ENCODE data around the gene EFNA2. TPM values are rescaled to one million over a fixed set of nuclear protein-coding genes. Genes with fewer than 3 reads are reported as not detected.
A peak's percentile ranks its signal among the peaks of the same experiment; 100 is the strongest.

The EFNA2 gene
- polyA plus RNA-seq, 2 of the 4 experiments (the other 2 are of a cell fraction), result 0.16 to 1.3 TPM

- ATAC-seq (no peak), DNase-seq (ENCODE audit: low read depth in 1 of 2, low spot score in 1 of 2) (no peak), FAIRE-seq (no peak)
- 9% methylated on average over 4 of the region's 21 CpGs for WGBS (ENCODE audit: missing lambda C conversion rate)
- Histone ChIP-seq H3K4me3 (peak overlapping the region; percentile 73), H3K4me1 (peaks cover 68% of the 10 kb centered on the region), H3K27ac (peak overlapping the region; percentile 98 to 100), H3K9me3 (no peaks in the 10 kb centered on the region), H3K4me2 (peak overlapping the region; percentile 91)
- ChIA-PET CTCF (interaction anchor here (1.5 to 18.7 kb wide), 3 partner anchors 10 to 19 kb away, joined by 6 to 500 read pairs (median 10); partner anchors contain the start of gene ATP5F1D), POLR2A (interaction anchor here (2.0 kb wide), 1 partner anchor 9 kb away, joined by 14 read pairs; no protein-coding TSS in a partner anchor)
- TF ChIP-seq RCOR1 (IDR thresholded peaks at IDR 0.05; ENCODE audit: low read depth, low read length) (no peak), MAX (IDR thresholded peaks at IDR 0.05) (0 out of 2 replicates have a peak, but pooled peaks have one; percentile 2), PHF8 (IDR thresholded peaks at IDR 0.05; ENCODE audit: borderline replicate concordance, low read depth) (no peak)
Observed at GRCh38 chr19:1262623-1263123, 23.0 kb upstream of the EFNA2 start.

GRCh38 chr19:1263188-1263587 is 22.5 kb upstream of the EFNA2 start:
- H3K27ac ChIP-seq, result peak overlapping the region; percentile 98 to 100
- POLR2A ChIA-PET, result no interaction called here
- CTCF ChIA-PET, result interaction anchor here (1.5 to 18.7 kb wide), 2 partner anchors 10 to 19 kb away, joined by 10 to 500 read pairs; partner anchors contain the start of gene ATP5F1D
- H3K4me2 ChIP-seq, result peak overlapping the region; percentile 91
- H3K9me3 ChIP-seq, result no peaks in the 10 kb centered on the region
- FAIRE-seq, result no peak
- TF ChIP-seq EHMT2 (IDR thresholded peaks at IDR 0.05; ENCODE audit: low read depth) (no peak), ATOH8 (CRISPR knock-in tag; IDR thresholded peaks at IDR 0.05; ENCODE audit: low read depth) (no peak), ZNF302 (CRISPR knock-in tag; IDR thresholded peaks at IDR 0.05) (no peak), HEYL (CRISPR knock-in tag; IDR thresholded peaks at IDR 0.05) (no peak), RFX5 (IDR thresholded peaks at IDR 0.05) (no peak), FOXS1 (CRISPR knock-in tag; IDR thresholded peaks at IDR 0.05) (no peak), HDAC2 (IDR thresholded peaks at IDR 0.05) (no peak), ESRRA (IDR thresholded peaks at IDR 0.05; ENCODE audit: borderline replicate concordance, low read length) (no peak), POLR2A (IDR thresholded peaks at IDR 0.05; ENCODE audit: low read length) (no peak), JUN (IDR thresholded peaks at IDR 0.05) (no peak), RNF2 (IDR thresholded peaks at IDR 0.05; ENCODE audit: borderline replicate concordance, low read depth) (no peak), CBX8 (IDR thresholded peaks at IDR 0.05) (no peak), HOXA7 (CRISPR knock-in tag; IDR thresholded peaks at IDR 0.05) (no peak), ZC3H11A (IDR thresholded peaks at IDR 0.05) (no peak), CEBPB (IDR thresholded peaks at IDR 0.05) (no peak), HOXB5 (CRISPR knock-in tag; IDR thresholded peaks at IDR 0.05) (no peak), KDM1A (IDR thresholded peaks at IDR 0.05; ENCODE audit: low read depth) (no peak)
- whole genome bisulfite sequencing (ENCODE audit: missing lambda C conversion rate), result 70% methylated on average over 4 of the region's 5 CpGs
- H3K4me1 ChIP-seq, result peaks cover 68% of the 10 kb centered on the region
- peak overlapping the region; percentile 73; the same call in 1 of the 3 replicates for H3K4me3 ChIP-seq
- DNase-seq (ENCODE audit: low read depth in 1 of 2, low spot score in 1 of 2), result no peak
- ATAC-seq, result no peak

- H3K4me1 ChIP-seq, result peaks cover 57% of the 10 kb centered on the region
- ATAC-seq, result peak; percentile 6 to 13; a peak in 4 of 6 replicates
- POLR2A ChIA-PET, result interaction anchor here (1.5 to 3.8 kb wide), 5 partner anchors 10 to 21 kb away, joined by 5 to 42 read pairs (median 14); partner anchors contain the start of gene FAM174C
- TF ChIP-seq HEYL (CRISPR knock-in tag; IDR thresholded peaks at IDR 0.05) (no peak), POLR2A (IDR thresholded peaks at IDR 0.05; ENCODE audit: low read length) (no peak), CTCF (IDR thresholded peaks at IDR 0.05) (no peak), USF2 (IDR thresholded peaks at IDR 0.05) (no peak), RNF2 (IDR thresholded peaks at IDR 0.05; ENCODE audit: borderline replicate concordance, low read depth) (no peak), NR3C1 (IDR thresholded peaks at IDR 0.05) (no peak), HOXB5 (CRISPR knock-in tag; IDR thresholded peaks at IDR 0.05) (no peak), FOSL2 (IDR thresholded peaks at IDR 0.05) (peak; percentile 82), FOSL2 (CRISPR knock-in tag; IDR thresholded peaks at IDR 0.05) (peak; percentile 96), REST (IDR thresholded peaks at IDR 0.05) (no peak)
Observed at GRCh38 chr19:1264801-1265614, 20.7 kb upstream of the EFNA2 start.

More at GRCh38 chr19:1264801-1265614, 20.7 kb upstream of the EFNA2 start:
- Histone ChIP-seq H3K9me3 (no peaks in the 10 kb centered on the region), H3K4me3 (no peak overlapping the region; the same call in 2 of the 3 replicates), H3K4me2 (peak overlapping the region; percentile 95), H3K27ac (peak overlapping the region; percentile 90 to 100)
- FAIRE-seq (no peak), DNase-seq (ENCODE audit: low read depth in 1 of 2, low spot score in 1 of 2) (peak; percentile 59 to 86)
- 60% methylated on average over 12 of the region's 26 CpGs for WGBS (ENCODE audit: missing lambda C conversion rate)
- CTCF ChIA-PET, result interaction anchor here (4.9 to 18.7 kb wide), 2 partner anchors 10 to 21 kb away, joined by 107 to 500 read pairs; partner anchors contain the start of gene ATP5F1D

Data from A549 (cell line).